MCF 10A (cell line): Measurements from ENCODE around the gene ARHGEF17. TPM values are rescaled to one million over a fixed set of nuclear protein-coding genes. Genes with fewer than 3 reads are reported as not detected.

ENCODE experiments used
- BruUV-seq: library from RNA; stranded (reverse); fragments of 400-500 nt; replicated peaks from 2 replicates; lab custom pipeline; 2021; lab: Mats Ljungman, UMichigan
- CTCF ChIA-PET: fragments of 300-600 bp; sonication (Branson Sonifier 250); formaldehyde crosslinking; extraction: SDS; loops from one replicate; lab custom pipeline; 2021; ENCODE audit warnings: antibody characterized with exemption, inconsistent platforms; lab: Yijun Ruan, JAX
- POLR2A ChIA-PET: fragments of 300-600, 350-650 bp; sonication (Branson Sonifier 250); formaldehyde crosslinking; extraction: SDS; loops from one replicate; lab custom pipeline; 2020; ENCODE audit warnings: antibody characterized with exemption, inconsistent platforms; lab: Yijun Ruan, JAX
- DNase-seq: peaks from one replicate; pipeline ENCODE4 v3.0.0-alpha.2; 2018; ENCODE audit not compliant: unreplicated experiment
- H3K27ac Mint-ChIP-seq: one replicate; pipeline ENCODE4 v1.8.0; 2022; ENCODE audit warnings: mild to moderate bottlenecking, low read depth, mixed read lengths; ENCODE audit not compliant: unreplicated experiment
- H3K27me3 Mint-ChIP-seq: one replicate; pipeline ENCODE4 v1.8.0; 2022; ENCODE audit warnings: mixed read lengths; ENCODE audit not compliant: insufficient read depth, unreplicated experiment
- H3K36me3 Mint-ChIP-seq: one replicate; pipeline ENCODE4 v1.8.0; 2022; ENCODE audit warnings: mild to moderate bottlenecking, moderate library complexity, mixed read lengths; ENCODE audit not compliant: insufficient read depth, unreplicated experiment
- H3K4me1 Mint-ChIP-seq: one replicate; pipeline ENCODE4 v1.8.0; 2022; ENCODE audit warnings: mixed read lengths; ENCODE audit not compliant: insufficient read depth, unreplicated experiment
- H3K4me3 Mint-ChIP-seq: one replicate; pipeline ENCODE4 v1.8.0; 2022; ENCODE audit warnings: mild to moderate bottlenecking, moderate library complexity, mixed read lengths; ENCODE audit not compliant: unreplicated experiment
- H3K9me3 Mint-ChIP-seq: one replicate; pipeline ENCODE4 v1.8.0; 2022; ENCODE audit warnings: mixed read lengths; ENCODE audit not compliant: unreplicated experiment
- CTCF ChIP-seq: fragments of 200-600 bp; IDR thresholded peaks from one replicate; pipeline ENCODE4 v1.8.0; 2022; ENCODE audit warnings: antibody characterized with exemption, mild to moderate bottlenecking; ENCODE audit not compliant: unreplicated experiment
- intact Hi-C: fragments of 100-400 bp; cut with micrococcal nuclease; formaldehyde crosslinking; loops from 2 replicates; pipeline ENCODE4 v1.14.1; 2022
- total RNA-seq: library from RNA; stranded (reverse); gene quantifications from 2 replicates; pipeline ENCODE4 v1.2.3, GENCODE V29; 2022

Gene ARHGEF17
- total RNA-seq, 1 experiment from 2014 or later: 27.6 TPM

GRCh38 chr11:73291781-73292524 is 16.1 kb upstream of the ARHGEF17 start:
- no peak overlapping the region for H3K27ac Mint-ChIP-seq
- H3K4me1 Mint-ChIP-seq: peaks cover 11% of the 10 kb centered on the region
- intact Hi-C loops: no loop called here
- ChIA-PET POLR2A (interaction anchor here (1.8 kb wide), 1 partner anchor 15 kb away, joined by 5 read pairs; no protein-coding TSS in a partner anchor), CTCF (interaction anchor here (0.5 to 2.6 kb wide), 9 partner anchors 9 to 258 kb away, joined by 3 to 11 read pairs (median 3); no protein-coding TSS in a partner anchor)
- H3K36me3 Mint-ChIP-seq: no peaks in the 10 kb centered on the region
- no peak overlapping the region for H3K4me3 Mint-ChIP-seq
- H3K9me3 Mint-ChIP-seq: no peaks in the 10 kb centered on the region
- TF ChIP-seq CTCF: no peak
- H3K27me3 Mint-ChIP-seq: no peaks in the 10 kb centered on the region
- no TSS peak for BruUV-seq
- DNase-seq: no peak

- peaks cover 11% of the 10 kb centered on the region for H3K4me1 Mint-ChIP-seq
- ChIA-PET CTCF (interaction anchor here (0.6 to 1.8 kb wide), 7 partner anchors 10 to 753 kb away, joined by 3 to 4 read pairs (median 3); no protein-coding TSS in a partner anchor), POLR2A (interaction anchor here (1.8 kb wide), 1 partner anchor 15 kb away, joined by 5 read pairs; no protein-coding TSS in a partner anchor)
- H3K9me3 Mint-ChIP-seq: no peaks in the 10 kb centered on the region
- H3K4me3 Mint-ChIP-seq: no peak overlapping the region
- DNase-seq: no peak
- no peaks in the 10 kb centered on the region for H3K27me3 Mint-ChIP-seq
- TF ChIP-seq CTCF: no peak
- intact Hi-C loops: no loop called here
- no TSS peak for BruUV-seq
- H3K27ac Mint-ChIP-seq: no peak overlapping the region
- peaks cover 2% of the 10 kb centered on the region for H3K36me3 Mint-ChIP-seq
Measured at GRCh38 chr11:73292525-73292894, 15.6 kb upstream of the ARHGEF17 start.

GRCh38 chr11:73293356-73293936 is 14.6 kb upstream of the ARHGEF17 start:
- BruUV-seq: no TSS peak
- TF ChIP-seq CTCF: no peak
- intact Hi-C loops: no loop called here
- Mint-ChIP-seq H3K4me1 (peaks cover 11% of the 10 kb centered on the region), H3K27ac (no peak overlapping the region), H3K4me3 (no peak overlapping the region), H3K27me3 (no peaks in the 10 kb centered on the region), H3K36me3 (peaks cover 6% of the 10 kb centered on the region), H3K9me3 (no peaks in the 10 kb centered on the region)
- ChIA-PET CTCF (interaction anchor here (0.5 to 1.8 kb wide), 4 partner anchors 9 to 367 kb away, joined by 3 to 4 read pairs (median 4); no protein-coding TSS in a partner anchor), POLR2A (no interaction called here)
- no peak for DNase-seq

GRCh38 chr11:73294604-73295003 is 13.5 kb upstream of the ARHGEF17 start:
- no TSS peak for BruUV-seq
- peaks cover 6% of the 10 kb centered on the region for H3K36me3 Mint-ChIP-seq
- intact Hi-C loops: loop anchor here (1.0 kb wide), 2 partner anchors 41 to 99 kb away; no protein-coding TSS in a partner anchor
- CTCF ChIA-PET: interaction anchor here (0.6 to 1.6 kb wide), 14 partner anchors 9 to 275 kb away, joined by 3 to 8 read pairs (median 4); partner anchors contain the start of gene P2RY6
- H3K27ac Mint-ChIP-seq: no peak overlapping the region
- DNase-seq: no peak
- no peaks in the 10 kb centered on the region for H3K9me3 Mint-ChIP-seq
- no peak overlapping the region for H3K4me3 Mint-ChIP-seq
- H3K4me1 Mint-ChIP-seq: peaks cover 5% of the 10 kb centered on the region
- no peaks in the 10 kb centered on the region for H3K27me3 Mint-ChIP-seq
- TF ChIP-seq CTCF: no peak
- POLR2A ChIA-PET: interaction anchor here (0.6 kb wide), 2 partner anchors 92 to 377 kb away, joined by 3 read pairs; no protein-coding TSS in a partner anchor
